BLaER1 (cell line): ENCODE data around the gene PDE4B.

Experiments
- H3K27ac ChIP-seq: shearing (Covaris generic); formaldehyde crosslinking; 2 replicates; pipeline ENCODE4 v1.8.1; 2022
- H3K27me3 ChIP-seq: shearing (Covaris generic); formaldehyde crosslinking; 2 replicates; pipeline ENCODE4 v1.8.1; 2022
- H3K36me3 ChIP-seq: shearing (Covaris generic); formaldehyde crosslinking; 2 replicates; pipeline ENCODE4 v1.8.1; 2022
- H3K4me1 ChIP-seq: shearing (Covaris generic); formaldehyde crosslinking; 2 replicates; pipeline ENCODE4 v1.8.1; 2022
- H3K4me2 ChIP-seq: shearing (Covaris generic); formaldehyde crosslinking; 2 replicates; pipeline ENCODE4 v1.8.1; 2022
- H3K4me3 ChIP-seq: shearing (Covaris generic); formaldehyde crosslinking; 2 replicates; pipeline ENCODE4 v1.8.1; 2022
- H3K9ac ChIP-seq: shearing (Covaris generic); formaldehyde crosslinking; 2 replicates; pipeline ENCODE4 v1.8.1; 2022
- H3K9me3 ChIP-seq: shearing (Covaris generic); formaldehyde crosslinking; 2 replicates; pipeline ENCODE4 v1.8.1; 2022
- H4K20me1 ChIP-seq: shearing (Covaris generic); formaldehyde crosslinking; 2 replicates; pipeline ENCODE4 v1.8.1; 2022
- Cebpa-rat ChIP-seq: shearing (Covaris generic); IDR thresholded peaks from 2 replicates; pipeline ENCODE4 v1.8.1; 2022

The PDE4B gene

GRCh38 chr1:66269222-66269621 lies 476.5 kb downstream of the PDE4B start:
- H3K27ac ChIP-seq: no peak overlapping the region
- no peak overlapping the region for H3K9ac ChIP-seq
- no peaks in the 10 kb centered on the region for H3K9me3 ChIP-seq
- peaks cover 20% of the 10 kb centered on the region; the same call in 1 of the 2 replicates for H3K4me1 ChIP-seq
- H3K4me2 ChIP-seq: no peak overlapping the region
- H3K27me3 ChIP-seq: no peaks in the 10 kb centered on the region
- H3K4me3 ChIP-seq: no peak overlapping the region
- H4K20me1 ChIP-seq: no peaks in the 10 kb centered on the region
- H3K36me3 ChIP-seq: no peaks in the 10 kb centered on the region
- no peak for TF ChIP-seq Cebpa-rat

GRCh38 chr1:66270119-66270812 lies 477.6 kb downstream of the PDE4B start:
- H3K9ac ChIP-seq: no peak overlapping the region
- H3K27ac ChIP-seq: no peak overlapping the region
- H3K4me2 ChIP-seq: no peak overlapping the region
- no peaks in the 10 kb centered on the region for H3K9me3 ChIP-seq
- H3K4me1 ChIP-seq: peaks cover 21% of the 10 kb centered on the region; the same call in 1 of the 2 replicates
- H3K36me3 ChIP-seq: no peaks in the 10 kb centered on the region
- no peaks in the 10 kb centered on the region for H4K20me1 ChIP-seq
- H3K27me3 ChIP-seq: no peaks in the 10 kb centered on the region
- TF ChIP-seq Cebpa-rat: no peak
- no peak overlapping the region for H3K4me3 ChIP-seq

GRCh38 chr1:66271216-66271903 lies 478.7 kb downstream of the PDE4B start:
- H3K9me3 ChIP-seq: no peaks in the 10 kb centered on the region
- H3K36me3 ChIP-seq: no peaks in the 10 kb centered on the region
- no peak overlapping the region for H3K4me3 ChIP-seq
- no peaks in the 10 kb centered on the region for H4K20me1 ChIP-seq
- H3K4me1 ChIP-seq: peaks cover 32% of the 10 kb centered on the region; the same call in 1 of the 2 replicates
- H3K27ac ChIP-seq: no peak overlapping the region
- no peak for TF ChIP-seq Cebpa-rat
- H3K4me2 ChIP-seq: peak overlapping the region; percentile 36; the same call in 1 of the 2 replicates
- H3K9ac ChIP-seq: no peak overlapping the region
- no peaks in the 10 kb centered on the region for H3K27me3 ChIP-seq

GRCh38 chr1:66271904-66272254 lies 479.2 kb downstream of the PDE4B start:
- H4K20me1 ChIP-seq: no peaks in the 10 kb centered on the region
- H3K27ac ChIP-seq: no peak overlapping the region
- H3K4me1 ChIP-seq: peaks cover 35% of the 10 kb centered on the region; the same call in 1 of the 2 replicates
- H3K9me3 ChIP-seq: no peaks in the 10 kb centered on the region
- peak overlapping the region; percentile 36; the same call in 1 of the 2 replicates for H3K4me2 ChIP-seq
- no peaks in the 10 kb centered on the region for H3K27me3 ChIP-seq
- H3K36me3 ChIP-seq: no peaks in the 10 kb centered on the region
- no peak for TF ChIP-seq Cebpa-rat
- no peak overlapping the region for H3K9ac ChIP-seq
- no peak overlapping the region for H3K4me3 ChIP-seq

GRCh38 chr1:66273656-66274055 lies 481.0 kb downstream of the PDE4B start:
- peak overlapping the region; percentile 37; the same call in 1 of the 2 replicates for H3K4me2 ChIP-seq
- no peaks in the 10 kb centered on the region for H3K36me3 ChIP-seq
- no peak for TF ChIP-seq Cebpa-rat
- no peaks in the 10 kb centered on the region for H4K20me1 ChIP-seq
- H3K9ac ChIP-seq: no peak overlapping the region
- H3K27ac ChIP-seq: no peak overlapping the region
- H3K4me3 ChIP-seq: no peak overlapping the region
- peaks cover 35% of the 10 kb centered on the region; the same call in 1 of the 2 replicates for H3K4me1 ChIP-seq
- no peaks in the 10 kb centered on the region for H3K27me3 ChIP-seq
- H3K9me3 ChIP-seq: no peaks in the 10 kb centered on the region

GRCh38 chr1:66274634-66275033 lies 481.9 kb downstream of the PDE4B start:
- Histone ChIP-seq H4K20me1 (no peaks in the 10 kb centered on the region), H3K9me3 (no peaks in the 10 kb centered on the region), H3K27me3 (no peaks in the 10 kb centered on the region), H3K4me2 (no peak overlapping the region), H3K9ac (no peak overlapping the region), H3K36me3 (no peaks in the 10 kb centered on the region), H3K27ac (no peak overlapping the region), H3K4me3 (no peak overlapping the region), H3K4me1 (peaks cover 35% of the 10 kb centered on the region; the same call in 1 of the 2 replicates)
- TF ChIP-seq Cebpa-rat: no peak

GRCh38 chr1:66275083-66275482 lies 482.4 kb downstream of the PDE4B start:
- H3K9me3 ChIP-seq: no peaks in the 10 kb centered on the region
- no peaks in the 10 kb centered on the region for H4K20me1 ChIP-seq
- H3K4me3 ChIP-seq: no peak overlapping the region
- TF ChIP-seq Cebpa-rat: no peak
- H3K27me3 ChIP-seq: no peaks in the 10 kb centered on the region
- H3K36me3 ChIP-seq: no peaks in the 10 kb centered on the region
- peaks cover 35% of the 10 kb centered on the region; the same call in 1 of the 2 replicates for H3K4me1 ChIP-seq
- no peak overlapping the region for H3K4me2 ChIP-seq
- no peak overlapping the region for H3K27ac ChIP-seq
- H3K9ac ChIP-seq: no peak overlapping the region

GRCh38 chr1:66275601-66276023 lies 482.9 kb downstream of the PDE4B start:
- Histone ChIP-seq H3K27ac (no peak overlapping the region), H3K9me3 (no peaks in the 10 kb centered on the region), H3K9ac (no peak overlapping the region), H3K4me2 (no peak overlapping the region), H3K4me1 (peaks cover 35% of the 10 kb centered on the region; the same call in 1 of the 2 replicates), H3K36me3 (no peaks in the 10 kb centered on the region), H3K27me3 (no peaks in the 10 kb centered on the region), H4K20me1 (no peaks in the 10 kb centered on the region), H3K4me3 (no peak overlapping the region)
- no peak for TF ChIP-seq Cebpa-rat

GRCh38 chr1:66276218-66276617 lies 483.5 kb downstream of the PDE4B start:
- no peak for TF ChIP-seq Cebpa-rat
- Histone ChIP-seq H3K4me1 (peaks cover 34% of the 10 kb centered on the region; the same call in 1 of the 2 replicates), H3K9me3 (no peaks in the 10 kb centered on the region), H3K27ac (no peak overlapping the region), H3K27me3 (no peaks in the 10 kb centered on the region), H3K4me2 (no peak overlapping the region; the same call in 1 of the 2 replicates), H3K4me3 (no peak overlapping the region), H3K36me3 (no peaks in the 10 kb centered on the region), H3K9ac (no peak overlapping the region), H4K20me1 (no peaks in the 10 kb centered on the region)
